ENCODE results near the gene CDS2. TPM values are rescaled to one million over a fixed set of nuclear protein-coding genes. Genes with fewer than 3 reads are reported as not detected.

CDS2 gene
- polyA plus RNA-seq, 1 donor from 2014 or later = 66.7 TPM

DNA sequence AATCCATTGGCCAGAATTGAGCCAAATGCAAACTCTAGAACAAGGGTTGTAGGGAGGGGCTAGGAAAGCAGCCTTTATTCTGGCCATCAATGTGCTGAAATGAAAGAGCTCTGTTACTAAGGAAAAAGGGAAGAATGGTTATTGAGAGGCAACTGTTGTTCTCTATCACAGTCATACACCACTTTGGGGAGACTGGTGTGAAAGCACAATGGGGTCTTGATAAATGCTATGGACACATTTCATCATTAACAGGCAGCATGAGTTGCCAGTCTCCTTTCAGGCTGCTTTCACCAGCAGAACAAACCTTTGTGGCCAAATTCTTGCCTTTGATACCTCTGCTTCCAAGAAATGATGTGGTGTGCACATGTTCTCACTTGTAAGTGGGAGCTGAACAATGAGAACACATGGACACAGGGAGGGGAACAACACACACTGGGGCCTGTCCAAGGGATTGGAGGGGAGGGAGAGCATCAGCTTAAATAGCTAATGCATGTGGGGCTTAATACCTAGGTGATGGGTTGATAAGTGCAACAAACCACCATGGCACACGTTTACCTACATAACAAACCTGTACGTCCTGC is 86.2 kb downstream of the CDS2 start:
- TF ChIP-seq EZH2 (IDR thresholded peaks at IDR 0.05; ENCODE audit: borderline replicate concordance, insufficient read depth, low read length, poor library complexity, severe bottlenecking) = no peak
- TF ChIP-seq, protein P1, sequence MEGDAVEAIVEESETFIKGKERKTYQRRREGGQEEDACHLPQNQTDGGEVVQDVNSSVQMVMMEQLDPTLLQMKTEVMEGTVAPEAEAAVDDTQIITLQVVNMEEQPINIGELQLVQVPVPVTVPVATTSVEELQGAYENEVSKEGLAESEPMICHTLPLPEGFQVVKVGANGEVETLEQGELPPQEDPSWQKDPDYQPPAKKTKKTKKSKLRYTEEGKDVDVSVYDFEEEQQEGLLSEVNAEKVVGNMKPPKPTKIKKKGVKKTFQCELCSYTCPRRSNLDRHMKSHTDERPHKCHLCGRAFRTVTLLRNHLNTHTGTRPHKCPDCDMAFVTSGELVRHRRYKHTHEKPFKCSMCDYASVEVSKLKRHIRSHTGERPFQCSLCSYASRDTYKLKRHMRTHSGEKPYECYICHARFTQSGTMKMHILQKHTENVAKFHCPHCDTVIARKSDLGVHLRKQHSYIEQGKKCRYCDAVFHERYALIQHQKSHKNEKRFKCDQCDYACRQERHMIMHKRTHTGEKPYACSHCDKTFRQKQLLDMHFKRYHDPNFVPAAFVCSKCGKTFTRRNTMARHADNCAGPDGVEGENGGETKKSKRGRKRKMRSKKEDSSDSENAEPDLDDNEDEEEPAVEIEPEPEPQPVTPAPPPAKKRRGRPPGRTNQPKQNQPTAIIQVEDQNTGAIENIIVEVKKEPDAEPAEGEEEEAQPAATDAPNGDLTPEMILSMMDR (IDR thresholded peaks at IDR 0.05; ENCODE audit: poor library complexity, severe bottlenecking) = no peak
- TF ChIP-seq TAF1 (IDR thresholded peaks at IDR 0.05; ENCODE audit: low read depth) = no peak
- TF ChIP-seq RAD21 (conservative IDR thresholded peaks at IDR 0.05) = no peak
- no peak overlapping the region for H3K27ac ChIP-seq (ENCODE audit: low read length)

GRCh38 chr20:5214826-5215225 is 88.0 kb downstream of the CDS2 start:
- Histone ChIP-seq H3K27ac (ENCODE audit: low read length) (no peak overlapping the region), H3K4me3 (ENCODE audit: low read length) (no peak overlapping the region), H3F3A (ENCODE audit: insufficient read depth, low read length, poor library complexity, severe bottlenecking) (no peaks in the 10 kb centered on the region), H3K9me2 (ENCODE audit: insufficient read depth, low read length) (no peaks in the 10 kb centered on the region), H3K79me2 (replicated peaks; ENCODE audit: insufficient read depth, low read length) (no peaks in the 10 kb centered on the region), H4K20me1 (ENCODE audit: insufficient read depth) (no peaks in the 10 kb centered on the region), H3K36me3 (ENCODE audit: insufficient read depth, low read length) (peaks cover 9% of the 10 kb centered on the region), H3K27me3 (ENCODE audit: insufficient read depth, low read depth, low read length) (no peaks in the 10 kb centered on the region), H3K9me3 (ENCODE audit: low read length) (no peaks in the 10 kb centered on the region), H3K4me2 (ENCODE audit: low read length) (no peak overlapping the region), H3K9ac (ENCODE audit: low read length) (no peak overlapping the region), H2AFZ (ENCODE audit: low read depth, low read length) (no peak overlapping the region)
- TF ChIP-seq, protein P1 (IDR thresholded peaks at IDR 0.05; ENCODE audit: poor library complexity, severe bottlenecking) = no peak
- TF ChIP-seq POLR2AphosphoS5 (IDR thresholded peaks at IDR 0.05) (no peak), EP300 (conservative IDR thresholded peaks at IDR 0.05; ENCODE audit: poor library complexity, severe bottlenecking) (no peak), EZH2 (IDR thresholded peaks at IDR 0.05; ENCODE audit: borderline replicate concordance, insufficient read depth, low read length, poor library complexity, severe bottlenecking) (no peak), MXI1 (conservative IDR thresholded peaks at IDR 0.05; ENCODE audit: poor library complexity, severe bottlenecking) (no peak), SMC3 (conservative IDR thresholded peaks at IDR 0.05; ENCODE audit: poor library complexity) (no peak)

More for the DNA sequence above, 86.2 kb downstream of the CDS2 start:
- no peaks in the 10 kb centered on the region for H3K9me2 ChIP-seq (ENCODE audit: insufficient read depth, low read length)
- no peaks in the 10 kb centered on the region for H3K79me2 ChIP-seq (replicated peaks; ENCODE audit: insufficient read depth, low read length)
- H2AFZ ChIP-seq (ENCODE audit: low read depth, low read length) = no peak overlapping the region
- no peak overlapping the region for H3K4me2 ChIP-seq (ENCODE audit: low read length)
- H3F3A ChIP-seq (ENCODE audit: insufficient read depth, low read length, poor library complexity, severe bottlenecking) = no peaks in the 10 kb centered on the region
- peaks cover 9% of the 10 kb centered on the region for H3K36me3 ChIP-seq (ENCODE audit: insufficient read depth, low read length)
- H3K4me3 ChIP-seq (ENCODE audit: low read length) = no peak overlapping the region
- H3K9me3 ChIP-seq (ENCODE audit: low read length) = no peaks in the 10 kb centered on the region
- H4K20me1 ChIP-seq (ENCODE audit: insufficient read depth) = no peaks in the 10 kb centered on the region
- no peaks in the 10 kb centered on the region for H3K27me3 ChIP-seq (ENCODE audit: insufficient read depth, low read depth, low read length)
- H3K9ac ChIP-seq (ENCODE audit: low read length) = no peak overlapping the region

- H3K4me2 ChIP-seq (ENCODE audit: low read length) = no peak overlapping the region
- TF ChIP-seq MXI1 (conservative IDR thresholded peaks at IDR 0.05; ENCODE audit: poor library complexity, severe bottlenecking) (no peak), TAF1 (IDR thresholded peaks at IDR 0.05; ENCODE audit: low read depth) (no peak), RAD21 (conservative IDR thresholded peaks at IDR 0.05) (no peak), EZH2 (IDR thresholded peaks at IDR 0.05; ENCODE audit: borderline replicate concordance, insufficient read depth, low read length, poor library complexity, severe bottlenecking) (no peak), POLR2AphosphoS5 (IDR thresholded peaks at IDR 0.05) (no peak), EP300 (conservative IDR thresholded peaks at IDR 0.05; ENCODE audit: poor library complexity, severe bottlenecking) (no peak), SMC3 (conservative IDR thresholded peaks at IDR 0.05; ENCODE audit: poor library complexity) (no peak)
- TF ChIP-seq, protein P2, sequence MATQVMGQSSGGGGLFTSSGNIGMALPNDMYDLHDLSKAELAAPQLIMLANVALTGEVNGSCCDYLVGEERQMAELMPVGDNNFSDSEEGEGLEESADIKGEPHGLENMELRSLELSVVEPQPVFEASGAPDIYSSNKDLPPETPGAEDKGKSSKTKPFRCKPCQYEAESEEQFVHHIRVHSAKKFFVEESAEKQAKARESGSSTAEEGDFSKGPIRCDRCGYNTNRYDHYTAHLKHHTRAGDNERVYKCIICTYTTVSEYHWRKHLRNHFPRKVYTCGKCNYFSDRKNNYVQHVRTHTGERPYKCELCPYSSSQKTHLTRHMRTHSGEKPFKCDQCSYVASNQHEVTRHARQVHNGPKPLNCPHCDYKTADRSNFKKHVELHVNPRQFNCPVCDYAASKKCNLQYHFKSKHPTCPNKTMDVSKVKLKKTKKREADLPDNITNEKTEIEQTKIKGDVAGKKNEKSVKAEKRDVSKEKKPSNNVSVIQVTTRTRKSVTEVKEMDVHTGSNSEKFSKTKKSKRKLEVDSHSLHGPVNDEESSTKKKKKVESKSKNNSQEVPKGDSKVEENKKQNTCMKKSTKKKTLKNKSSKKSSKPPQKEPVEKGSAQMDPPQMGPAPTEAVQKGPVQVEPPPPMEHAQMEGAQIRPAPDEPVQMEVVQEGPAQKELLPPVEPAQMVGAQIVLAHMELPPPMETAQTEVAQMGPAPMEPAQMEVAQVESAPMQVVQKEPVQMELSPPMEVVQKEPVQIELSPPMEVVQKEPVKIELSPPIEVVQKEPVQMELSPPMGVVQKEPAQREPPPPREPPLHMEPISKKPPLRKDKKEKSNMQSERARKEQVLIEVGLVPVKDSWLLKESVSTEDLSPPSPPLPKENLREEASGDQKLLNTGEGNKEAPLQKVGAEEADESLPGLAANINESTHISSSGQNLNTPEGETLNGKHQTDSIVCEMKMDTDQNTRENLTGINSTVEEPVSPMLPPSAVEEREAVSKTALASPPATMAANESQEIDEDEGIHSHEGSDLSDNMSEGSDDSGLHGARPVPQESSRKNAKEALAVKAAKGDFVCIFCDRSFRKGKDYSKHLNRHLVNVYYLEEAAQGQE (IDR thresholded peaks at IDR 0.05; ENCODE audit: borderline replicate concordance) = no peak
- TF ChIP-seq, protein P1 (IDR thresholded peaks at IDR 0.05; ENCODE audit: poor library complexity, severe bottlenecking) = no peak
- H3K9ac ChIP-seq (ENCODE audit: low read length) = no peak overlapping the region
- H3K36me3 ChIP-seq (ENCODE audit: insufficient read depth, low read length) = peaks cover 9% of the 10 kb centered on the region
- no peaks in the 10 kb centered on the region for H4K20me1 ChIP-seq (ENCODE audit: insufficient read depth)
- no peaks in the 10 kb centered on the region for H3K9me2 ChIP-seq (ENCODE audit: insufficient read depth, low read length)
- no peaks in the 10 kb centered on the region for H3K9me3 ChIP-seq (ENCODE audit: low read length)
- H3K4me3 ChIP-seq (ENCODE audit: low read length) = no peak overlapping the region
- H2AFZ ChIP-seq (ENCODE audit: low read depth, low read length) = no peak overlapping the region
- H3F3A ChIP-seq (ENCODE audit: insufficient read depth, low read length, poor library complexity, severe bottlenecking) = no peaks in the 10 kb centered on the region
- H3K79me2 ChIP-seq (replicated peaks; ENCODE audit: insufficient read depth, low read length) = no peaks in the 10 kb centered on the region
- H3K27me3 ChIP-seq (ENCODE audit: insufficient read depth, low read depth, low read length) = no peaks in the 10 kb centered on the region
- no peak overlapping the region for H3K27ac ChIP-seq (ENCODE audit: low read length)
These were observed 89.0 kb downstream of the CDS2 start for GRCh38 chr20:5215672-5216304.
